ENCODE data around the gene SCART1.
"Not testable (repeated sequence)": the region's sequence is repeated elsewhere in the genome, so short reads cannot be mapped to it uniquely, and the experiment has no call there.

The SCART1 gene

GRCh38 chr10:133453516-133454203 is at the start of gene SCART1:
Gene SCART1 (plus strand): TSS chr10:133453945. CDS start chr10:133453998, 53 bp downstream.
- DNase-seq = peak; percentile 21

- DNase-seq = no peak
Observed at GRCh38 chr10:133405272-133405671, 48.5 kb upstream of the SCART1 start.

- DNase-seq = no peak
Observed at GRCh38 chr10:133405844-133406527, 47.8 kb upstream of the SCART1 start.

- DNase-seq = no peak
Observed at GRCh38 chr10:133411523-133412380, 42.0 kb upstream of the SCART1 start.

- no peak for DNase-seq
Observed at GRCh38 chr10:133412381-133412711, 41.4 kb upstream of the SCART1 start.

GRCh38 chr10:133414401-133414800 is 39.3 kb upstream of the SCART1 start:
- DNase-seq = not testable (repeated sequence)

- no peak for DNase-seq
Observed at GRCh38 chr10:133415752-133416151, 38.0 kb upstream of the SCART1 start.

GRCh38 chr10:133418289-133418993 is 35.3 kb upstream of the SCART1 start:
- no peak for DNase-seq

GRCh38 chr10:133419211-133419950 is 34.4 kb upstream of the SCART1 start:
- no peak for DNase-seq

- no peak for DNase-seq
Observed at GRCh38 chr10:133420028-133420427, 33.7 kb upstream of the SCART1 start.

GRCh38 chr10:133420579-133420978 is 33.2 kb upstream of the SCART1 start:
- DNase-seq = no peak

- no peak for DNase-seq
Observed at GRCh38 chr10:133421336-133422222, 32.2 kb upstream of the SCART1 start.

GRCh38 chr10:133422223-133422806 is 31.4 kb upstream of the SCART1 start:
- no peak for DNase-seq

GRCh38 chr10:133422807-133423771 is 30.7 kb upstream of the SCART1 start:
- DNase-seq = no peak

- DNase-seq = not testable (repeated sequence)
Observed at GRCh38 chr10:133424102-133424501, 29.6 kb upstream of the SCART1 start.

GRCh38 chr10:133424601-133425000 is 29.1 kb upstream of the SCART1 start, which contains the start of gene SPRN:
Gene SPRN (minus strand): TSS chr10:133424625. CDS start chr10:133423681, 944 bp downstream.
- DNase-seq = not testable (repeated sequence)

GRCh38 chr10:133429571-133429970 is 24.2 kb upstream of the SCART1 start:
- DNase-seq = not testable (repeated sequence)

- not testable (repeated sequence) for DNase-seq
Observed at GRCh38 chr10:133431888-133432613, 21.7 kb upstream of the SCART1 start.

- not testable (repeated sequence) for DNase-seq
Observed at GRCh38 chr10:133432789-133433188, 21.0 kb upstream of the SCART1 start.

Data from CD4-positive, alpha-beta T cell treated with Interleukin-4 for 4 hours (primary cell).